Activated CD4-positive, CD25-positive, alpha-beta regulatory T cell treated with anti-CD3 and anti-CD28 coated beads, Interleukin-2, amount 50 U/mL, for 24 hours (primary cell): ENCODE data around the gene TRPC1.

ENCODE experiments used
- ATAC-seq, 2 donors: fragments of 150-1000 bp; cut with Tn5 transposase; one replicate each; pipeline ENCODE4 v1.10.0; 2021; ENCODE audit warnings: mild to moderate bottlenecking in 1 of 2, moderate library complexity in 1 of 2

Gene TRPC1

DNA sequence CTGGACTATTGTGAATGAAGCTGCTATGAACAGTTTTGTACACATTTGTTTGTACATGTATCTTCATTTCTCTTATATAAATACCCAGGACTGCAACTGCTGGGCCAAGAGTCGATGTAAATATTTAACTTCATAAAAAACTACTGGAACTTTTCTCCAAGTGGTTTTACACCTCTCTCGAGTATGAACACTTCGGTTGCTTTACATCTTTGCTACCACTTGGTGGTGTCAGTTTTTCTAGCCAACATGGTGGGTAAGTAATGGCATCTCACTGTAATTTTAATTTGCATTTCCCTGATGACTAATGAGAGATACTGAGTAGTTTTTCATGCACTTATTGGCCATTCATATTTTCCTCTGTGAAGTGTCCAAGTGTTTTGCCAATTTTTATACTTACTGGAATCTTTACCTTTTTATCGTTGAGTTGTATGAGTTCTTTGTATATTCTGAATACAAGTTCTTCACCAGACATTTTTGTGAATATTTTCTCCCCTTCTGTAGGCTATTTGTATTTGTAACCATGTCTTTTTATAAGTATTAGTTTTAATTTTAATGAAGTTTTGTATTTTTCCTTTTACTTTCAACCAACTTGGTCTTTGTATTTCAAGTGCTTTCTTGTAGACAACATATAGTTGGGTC lies 120.6 kb downstream of the TRPC1 start:
- peak; percentile 62 to 67 for ATAC-seq

DNA sequence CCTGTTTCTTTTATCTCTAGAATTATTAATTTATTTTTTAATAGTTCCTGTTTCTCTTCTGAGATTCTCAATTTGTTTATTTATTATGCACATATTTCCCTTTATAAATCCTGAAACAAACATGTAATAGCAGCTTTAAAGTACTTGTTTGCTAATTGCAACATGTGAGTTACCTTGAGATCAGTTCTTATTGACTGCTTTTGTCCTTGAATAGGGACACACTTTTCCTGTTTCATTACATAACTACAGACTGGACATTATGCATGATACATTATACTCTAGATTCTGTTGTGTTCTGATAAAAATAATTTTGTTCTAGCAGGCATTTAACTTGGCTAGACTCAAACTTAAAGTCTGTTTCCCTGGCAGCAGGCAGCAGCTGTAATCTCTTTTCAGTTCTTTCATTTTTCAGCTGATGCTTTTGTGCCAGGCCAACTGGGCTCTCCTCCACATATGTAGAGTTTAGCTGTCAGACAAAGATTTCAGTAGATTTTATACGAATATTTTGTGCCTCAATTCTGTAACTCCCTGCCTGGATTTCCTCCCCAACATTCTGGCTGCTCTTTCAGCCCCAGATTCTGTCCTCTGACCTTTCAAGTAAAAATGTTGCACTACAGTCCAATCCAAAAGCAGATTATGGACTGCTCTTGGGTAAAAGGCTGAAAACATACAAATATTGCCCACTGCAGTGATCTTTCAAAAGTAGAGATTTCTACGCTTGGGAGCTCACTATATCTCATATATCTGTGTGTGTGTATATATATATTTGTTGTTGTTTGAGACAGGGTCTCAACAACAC lies 123.1 kb downstream of the TRPC1 start:
- ATAC-seq: no peak

DNA sequence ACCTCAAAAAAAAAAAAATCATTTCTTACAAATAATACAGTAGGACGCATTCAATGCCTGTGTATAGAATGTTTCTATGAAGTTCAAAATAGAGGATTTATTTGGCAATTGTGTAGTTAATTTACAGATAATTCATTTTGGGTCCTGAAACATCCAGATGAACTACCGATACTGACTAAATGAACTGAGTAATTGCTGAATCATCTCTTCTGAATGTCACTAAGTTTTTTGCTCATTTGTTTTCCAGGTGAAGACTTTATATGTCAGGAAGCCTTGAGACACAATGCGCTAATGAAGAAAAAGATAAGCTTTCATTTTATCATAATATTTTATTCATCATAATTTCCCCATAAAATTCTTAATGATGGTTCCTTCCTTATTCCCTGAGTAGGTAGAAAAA lies 125.3 kb downstream of the TRPC1 start:
- ATAC-seq: no peak

DNA sequence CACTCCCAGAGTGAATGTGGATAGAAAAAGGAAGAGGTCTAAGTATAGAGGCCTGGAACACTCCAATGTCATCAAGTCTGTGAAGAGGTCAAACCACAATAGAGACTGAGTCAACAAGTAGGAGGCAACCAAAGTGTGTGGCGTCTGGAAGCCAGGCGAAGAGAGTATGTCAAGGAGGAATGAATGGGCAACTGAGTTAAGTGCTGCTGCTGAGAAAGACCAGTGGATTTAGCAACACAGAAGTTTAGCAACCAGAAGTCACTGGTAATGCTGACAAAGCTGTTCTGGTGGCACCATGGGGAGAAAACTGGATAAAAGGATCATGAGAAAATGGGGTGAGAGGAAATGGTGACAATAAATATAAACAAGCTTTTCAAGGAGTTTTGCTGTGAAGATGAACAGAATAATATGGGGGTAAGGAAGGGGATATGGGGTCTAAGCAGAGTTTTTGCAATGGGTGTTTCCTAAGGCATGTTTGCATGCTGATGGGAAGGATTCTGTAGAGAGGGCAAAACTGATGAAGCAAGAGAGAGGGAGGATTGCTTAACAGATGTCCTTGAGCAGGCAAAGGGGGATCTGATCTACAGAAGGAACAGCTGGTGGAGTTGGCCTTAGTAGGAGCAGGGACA lies 126.7 kb downstream of the TRPC1 start:
- peak; percentile 38 to 51 for ATAC-seq

DNA sequence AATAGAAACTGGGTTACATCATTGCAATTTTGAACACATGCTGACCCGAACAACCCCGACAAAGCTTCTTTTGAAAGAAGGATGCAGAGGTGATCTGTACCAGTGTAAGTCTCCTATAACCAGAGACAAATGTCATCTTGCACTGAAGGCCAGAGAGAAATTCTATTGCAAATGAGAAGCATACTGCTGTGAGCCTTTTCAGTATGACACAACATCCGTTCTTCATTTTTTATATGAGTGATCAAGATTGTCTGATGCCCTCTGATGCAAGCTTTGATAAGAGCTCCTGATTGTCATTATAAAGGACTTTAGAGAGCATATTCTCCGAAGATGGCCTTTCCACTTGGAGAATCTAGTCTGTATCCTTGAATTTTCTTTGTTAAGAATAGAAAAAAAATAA lies 128.2 kb downstream of the TRPC1 start:
- peak; percentile 19 to 42 for ATAC-seq

DNA sequence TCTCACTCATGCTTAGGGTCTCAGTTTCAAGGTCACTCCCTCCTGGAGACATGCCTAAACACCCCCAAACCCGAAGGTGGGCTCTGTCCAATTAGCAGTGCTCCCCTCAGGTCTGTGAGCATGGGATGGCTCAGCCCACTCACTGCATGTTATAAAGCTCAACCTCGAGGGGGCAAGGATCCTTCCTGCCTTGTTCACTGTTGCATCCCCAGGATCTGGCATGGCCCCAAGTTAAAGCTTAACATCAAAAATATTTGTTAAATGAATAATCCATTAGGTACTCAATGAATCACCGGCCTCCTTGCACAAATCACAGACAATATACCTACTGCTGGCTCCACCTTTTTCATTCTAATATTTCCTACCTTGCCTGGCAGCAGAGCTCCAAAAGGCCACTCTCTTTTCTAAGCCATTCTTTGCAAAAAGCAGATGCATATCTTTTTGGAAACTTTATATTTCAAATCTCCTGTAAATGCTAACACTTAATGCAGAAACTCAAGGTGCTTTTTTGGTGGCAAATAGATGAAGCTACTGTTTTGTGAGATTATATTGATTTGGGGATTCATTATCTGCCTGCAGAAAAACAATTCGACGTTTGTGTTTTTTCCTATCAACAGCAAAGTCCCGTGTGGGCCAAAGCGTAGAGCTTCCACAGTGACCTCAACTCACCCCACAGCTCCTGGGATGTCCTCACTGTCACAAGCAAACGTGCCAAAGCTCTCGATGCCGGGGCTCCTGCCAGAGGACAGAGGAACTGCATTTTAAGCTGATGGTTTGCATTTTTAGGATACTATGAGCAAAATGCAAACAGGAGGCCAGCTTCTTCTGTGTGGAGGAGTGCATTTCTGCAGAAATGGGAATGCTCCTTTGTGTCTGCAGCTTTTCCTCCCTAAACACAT lies 129.7 kb downstream of the TRPC1 start:
- ATAC-seq: no peak

DNA sequence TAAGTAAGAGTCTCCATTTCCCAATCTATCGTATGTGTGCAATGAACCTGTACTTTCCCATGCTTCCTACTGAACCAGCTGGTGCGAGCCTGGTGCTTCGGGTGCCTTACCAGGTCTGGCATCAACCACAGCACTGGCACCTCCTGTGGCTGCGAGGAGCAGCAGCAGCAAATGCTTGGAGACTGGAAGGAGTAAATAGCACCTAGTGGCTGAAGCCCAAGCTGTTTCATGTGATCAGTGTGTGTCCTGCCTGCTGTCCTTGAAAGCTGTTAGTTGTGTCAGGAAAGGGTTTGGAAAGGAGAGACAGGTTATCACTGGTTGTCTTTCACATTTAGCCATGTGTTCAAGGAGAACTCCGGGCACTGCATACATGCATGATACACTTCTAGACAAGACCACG lies 133.2 kb downstream of the TRPC1 start:
- no peak for ATAC-seq
